ENCODE results near the gene WWOX.

DNA sequence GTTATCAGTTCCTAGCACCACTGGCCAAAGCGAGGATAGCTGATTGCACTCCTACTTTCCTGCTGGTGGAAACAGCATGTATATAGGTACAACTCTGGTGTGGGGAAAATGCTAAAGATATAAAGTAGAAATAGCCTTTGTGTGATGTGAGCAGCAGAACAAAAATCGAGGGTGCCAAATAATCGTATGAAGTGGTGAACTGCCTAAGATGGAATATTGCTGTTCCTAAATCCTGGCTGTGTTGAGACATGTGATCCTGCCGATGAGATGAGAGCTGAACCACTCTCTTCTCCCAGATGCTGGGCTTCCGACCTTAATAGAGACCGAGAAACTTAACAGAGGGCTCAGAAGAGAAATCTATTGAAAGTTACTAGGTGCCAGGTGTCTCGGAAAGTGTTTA, 117.8 kb downstream of the WWOX start:
- TF ChIP-seq, protein P1, sequence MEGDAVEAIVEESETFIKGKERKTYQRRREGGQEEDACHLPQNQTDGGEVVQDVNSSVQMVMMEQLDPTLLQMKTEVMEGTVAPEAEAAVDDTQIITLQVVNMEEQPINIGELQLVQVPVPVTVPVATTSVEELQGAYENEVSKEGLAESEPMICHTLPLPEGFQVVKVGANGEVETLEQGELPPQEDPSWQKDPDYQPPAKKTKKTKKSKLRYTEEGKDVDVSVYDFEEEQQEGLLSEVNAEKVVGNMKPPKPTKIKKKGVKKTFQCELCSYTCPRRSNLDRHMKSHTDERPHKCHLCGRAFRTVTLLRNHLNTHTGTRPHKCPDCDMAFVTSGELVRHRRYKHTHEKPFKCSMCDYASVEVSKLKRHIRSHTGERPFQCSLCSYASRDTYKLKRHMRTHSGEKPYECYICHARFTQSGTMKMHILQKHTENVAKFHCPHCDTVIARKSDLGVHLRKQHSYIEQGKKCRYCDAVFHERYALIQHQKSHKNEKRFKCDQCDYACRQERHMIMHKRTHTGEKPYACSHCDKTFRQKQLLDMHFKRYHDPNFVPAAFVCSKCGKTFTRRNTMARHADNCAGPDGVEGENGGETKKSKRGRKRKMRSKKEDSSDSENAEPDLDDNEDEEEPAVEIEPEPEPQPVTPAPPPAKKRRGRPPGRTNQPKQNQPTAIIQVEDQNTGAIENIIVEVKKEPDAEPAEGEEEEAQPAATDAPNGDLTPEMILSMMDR (IDR thresholded peaks at IDR 0.05; ENCODE audit: low read length), result no peak
- TF ChIP-seq EZH2 (optimal IDR thresholded peaks at IDR 0.05; ENCODE audit: low read depth, low read length) (no peak), EZH2phosphoT487 (IDR thresholded peaks at IDR 0.05; ENCODE audit: low read length) (no peak)

Data from MM.1S (cell line).